Heart right ventricle (tissue), 16 donors: ENCODE data around the gene PASD1. TPM values are rescaled to one million over a fixed set of nuclear protein-coding genes. Genes with fewer than 3 reads are reported as not detected.
"Not testable (repeated sequence)": the region's sequence is repeated elsewhere in the genome, so short reads cannot be mapped to it uniquely, and the experiment has no call there.

ENCODE experiments used
- ATAC-seq, 8 donors: fragments of 200-7000 bp; cut with Tn5 transposase; one replicate each; pipeline ENCODE4 v1.9.1; 2020; ENCODE audit warnings: mild to moderate bottlenecking in 8 of 8, moderate library complexity in 8 of 8, moderate number of reproducible peaks in 1 of 8
- DNase-seq, 2 donors: peaks; one replicate each; pipeline ENCODE4 v3.0.0-alpha.2; 2020
- H3K27ac ChIP-seq, 10 donors: fragments of 200-600 bp; sonication (generic) in 2 of 10; one replicate each; pipeline versions ENCODE4 v1.5.0 to v1.8.0; 2020 to 2022; ENCODE audit warnings: mild to moderate bottlenecking in 3 of 10
- H3K27me3 ChIP-seq, 7 donors: fragments of 200-600 bp; one replicate each; pipeline ENCODE4 v1.8.0; 2021 to 2022; ENCODE audit warnings: mild to moderate bottlenecking in 2 of 7
- H3K36me3 ChIP-seq, 9 donors: fragments of 200-600 bp; sonication (generic) in 1 of 9; one replicate each; pipeline versions ENCODE4 v1.5.0 to v1.8.0; 2020 to 2022; ENCODE audit warnings: mild to moderate bottlenecking in 2 of 9
- H3K4me1 ChIP-seq, 9 donors: fragments of 200-600 bp; sonication (generic) in 1 of 9; one replicate each; pipeline versions ENCODE4 v1.5.0 to v1.8.0; 2020 to 2022; ENCODE audit warnings: mild to moderate bottlenecking in 4 of 9
- H3K4me3 ChIP-seq, 10 donors: fragments of 200-600 bp; sonication (generic) in 2 of 10; one replicate each; pipeline versions ENCODE4 v1.5.0 to v1.8.0; 2020 to 2022; ENCODE audit warnings: mild to moderate bottlenecking in 7 of 10, moderate library complexity in 2 of 10
- H3K9me3 ChIP-seq, 11 donors: fragments of 200-600 bp in 10 of 11; sonication (generic) in 2 of 11; one replicate each; pipeline versions ENCODE4 v1.5.0 to v1.8.0; 2013 to 2022; ENCODE audit warnings: mild to moderate bottlenecking in 2 of 11, control low read depth in 1 of 11, moderate library complexity in 1 of 11
- CTCF ChIP-seq, 9 donors: fragments of 200-600 bp; sonication (generic) in 2 of 9; IDR thresholded peaks; one replicate each; pipeline versions ENCODE4 v1.5.0 to v1.8.0; 2021 to 2022; ENCODE audit warnings: antibody characterized with exemption in 9 of 9, mild to moderate bottlenecking in 5 of 9, moderate library complexity in 1 of 9
- WGBS, 2 donors: extraction: QIAGEN DNeasy Blood & Tissue Kit; methylation state at CpG; one replicate each; pipeline ENCODE4 v1.1.7; 2013; ENCODE audit warnings: inconsistent platforms in 1 of 2; 5-methylcytosine and 5-hydroxymethylcytosine counted together
- intact Hi-C, 10 donors: fragments of 100-400 bp; cut with DNase I; formaldehyde crosslinking; loops; one replicate each; pipeline versions ENCODE4 v1.11.1 to v1.14.2; 2022
- polyA plus RNA-seq, 2 donors: library from polyadenylated mRNA; stranded (reverse); fragments of 200-250 nt; gene quantifications; one replicate each; pipeline ENCODE4 v1.2.3, GENCODE V29; 2013
- total RNA-seq, 10 donors: library from RNA; stranded (reverse); fragmentation: NEBNext Ultra II Directional in 3 of 10; extraction: Animal tissue kit (Norgen Biotek cat#: 25700) in 3 of 10; gene quantifications; one replicate each; pipeline versions ENCODE4 v1.2.1 to v1.2.4, GENCODE V29; 2021 to 2023
- donor health status: Arrhythmogenic right ventricular cardiomyopathy.
- donor health status: ischemic (EF 13 %, LVEDD 7.1; RV severe dilation, severe dysfunction).
- donor health status: healthy with polysubstance abuse.
- donor health status: DM: no; HTN: yes; CAD: no.
- donor health status: DM: no; HTN: no; CAD: no.
- donor health status: ischemic (EF 25% LVEDD 6.9; RV normal size, moderate dysfunction).
- donor health status: ischemic (EF 25% LVEDD 5.7; RV mildly dilated, moderate dysfunction).
- donor health status: healthy.
- donor health status: DM: yes; HTN: yes; CAD: no.
- donor health status: Ischemic cardiomyopathy.
- donor health status: ischemic (EF 35%, LVEDD 5.7; RV mildly dilated, moderate dysfunction).
- donor health status: nonischemic (EF 11% LVEDD 7.7; RV severe dilation, severe dysfunction).
- donor health status: DM: yes; HTN: yes; CAD: no.
- donor health status: PGD.
- donor health status: ischemic (EF 29% LVEDD 5.4; RV normal size, mild dysfunction).
- donor health status: nonischemic (EF 23%, LVEDD 6.1; RV moderate dilation, normal function).

Gene PASD1
- total and polyA plus RNA-seq, 12 donors = not detected

GRCh38 chrX:151543706-151544105, 19.8 kb upstream of the PASD1 start:
- WGBS, 2 donors = 73 to 92% methylated on average over 2 of the region's 2 CpGs
- Histone ChIP-seq H3K27me3 (peaks cover 0 to 24% (median 0%) of the 10 kb centered on the region in 7 donors), H3K4me1 (no peaks in the 10 kb centered on the region), H3K4me3 (no peak overlapping the region), H3K27ac (no peak overlapping the region), H3K36me3 (no peaks in the 10 kb centered on the region), H3K9me3 (no peaks in the 10 kb centered on the region)
- no peak for TF ChIP-seq CTCF (IDR thresholded peaks at IDR 0.05)
- ATAC-seq (no peak), DNase-seq (no peak)
- intact Hi-C loops = no loop called here

- H3K4me1 ChIP-seq, H3K9me3 ChIP-seq, H3K36me3 ChIP-seq, DNase-seq, H3K4me3 ChIP-seq, H3K27ac ChIP-seq, intact Hi-C loops, ATAC-seq: not testable (repeated sequence)
- peaks cover 0 to 24% (median 0%) of the 10 kb centered on the region in 7 donors for H3K27me3 ChIP-seq
- WGBS, 2 donors = 65% methylated on average over 6 of the region's 6 CpGs
Measured at GRCh38 chrX:151546226-151546625, 17.2 kb upstream of the PASD1 start.

GRCh38 chrX:151551176-151551575, 12.3 kb upstream of the PASD1 start:
- H3K9me3 ChIP-seq, H3K4me1 ChIP-seq, ATAC-seq, H3K36me3 ChIP-seq, DNase-seq, H3K27ac ChIP-seq, intact Hi-C loops, H3K4me3 ChIP-seq: not testable (repeated sequence)
- peaks cover 0 to 11% (median 0%) of the 10 kb centered on the region in 7 donors for H3K27me3 ChIP-seq
- 96 to 97% methylated on average over 12 of the region's 25 CpGs for WGBS, 2 donors

GRCh38 chrX:151552743-151553142, 10.7 kb upstream of the PASD1 start:
- TF ChIP-seq CTCF (IDR thresholded peaks at IDR 0.05) = no peak
- H3K9me3 ChIP-seq = no peaks in the 10 kb centered on the region
- intact Hi-C loops = no loop called here
- ATAC-seq = no peak
- no peaks in the 10 kb centered on the region for H3K27me3 ChIP-seq
- no peaks in the 10 kb centered on the region for H3K36me3 ChIP-seq
- H3K4me3 ChIP-seq = no peak overlapping the region
- H3K4me1 ChIP-seq = no peaks in the 10 kb centered on the region
- 58 to 70% methylated on average over 4 of the region's 4 CpGs for WGBS, 2 donors
- no peak for DNase-seq
- H3K27ac ChIP-seq = no peak overlapping the region

- whole genome bisulfite sequencing, 2 donors = 96 to 98% methylated on average over 13 to 25 of the region's 25 CpGs
- intact Hi-C loops, DNase-seq, H3K27ac ChIP-seq, H3K36me3 ChIP-seq, H3K27me3 ChIP-seq, ATAC-seq, H3K4me3 ChIP-seq, H3K4me1 ChIP-seq, H3K9me3 ChIP-seq: not testable (repeated sequence)
Measured at GRCh38 chrX:151555301-151555700, 8.2 kb upstream of the PASD1 start.

GRCh38 chrX:151562485-151562884, 990 bp upstream of the PASD1 start:
- H3K36me3 ChIP-seq, DNase-seq, intact Hi-C loops, H3K27me3 ChIP-seq, H3K9me3 ChIP-seq, ATAC-seq, H3K27ac ChIP-seq, H3K4me3 ChIP-seq, H3K4me1 ChIP-seq: not testable (repeated sequence)
- WGBS, 2 donors = 96 to 98% methylated on average over 6 to 10 of the region's 21 CpGs

- intact Hi-C loops, H3K27me3 ChIP-seq, H3K27ac ChIP-seq, H3K9me3 ChIP-seq, H3K4me1 ChIP-seq, H3K4me3 ChIP-seq, DNase-seq, ATAC-seq, H3K36me3 ChIP-seq: not testable (repeated sequence)
- WGBS, 2 donors = 98 to 99% methylated on average over 11 to 21 of the region's 24 CpGs
Measured at GRCh38 chrX:151563003-151563402, 472 bp upstream of the PASD1 start.
